HG02981 (cell line): ENCODE data around the gene HES5.

Experiments used
- ATAC-seq: cut with Tn5 transposase; IDR thresholded peaks from one replicate; pipeline ENCODE4 v1.9.1; 2021; ENCODE audit warnings: mild to moderate bottlenecking, moderate library complexity; ENCODE audit not compliant: unreplicated experiment

The HES5 gene

GRCh38 chr1:2516946-2517345, 13.1 kb downstream of the HES5 start:
- ATAC-seq = no peak

GRCh38 chr1:2516124-2516523, 13.9 kb downstream of the HES5 start:
- ATAC-seq = no peak

- no peak for ATAC-seq
Observed at GRCh38 chr1:2515763-2516080, 14.3 kb downstream of the HES5 start.

GRCh38 chr1:2514863-2515762, 14.9 kb downstream of the HES5 start:
- no peak for ATAC-seq

GRCh38 chr1:2513939-2514652, 16.0 kb downstream of the HES5 start:
- ATAC-seq = no peak

- ATAC-seq = no peak
Observed at GRCh38 chr1:2512862-2513421, 17.1 kb downstream of the HES5 start.

GRCh38 chr1:2510366-2511155, 19.5 kb downstream of the HES5 start:
- ATAC-seq = no peak

GRCh38 chr1:2509589-2509988, 20.5 kb downstream of the HES5 start:
- ATAC-seq = no peak

- no peak for ATAC-seq
Observed at GRCh38 chr1:2508751-2509150, 21.3 kb downstream of the HES5 start.

GRCh38 chr1:2508180-2508579, 21.9 kb downstream of the HES5 start:
- ATAC-seq = no peak

GRCh38 chr1:2507744-2508155, 22.3 kb downstream of the HES5 start:
- ATAC-seq = no peak

GRCh38 chr1:2506901-2507565, 23.0 kb downstream of the HES5 start:
- no peak for ATAC-seq

- no peak for ATAC-seq
Observed at GRCh38 chr1:2506007-2506860, 23.8 kb downstream of the HES5 start.

- no peak for ATAC-seq
Observed at GRCh38 chr1:2505461-2505994, 24.5 kb downstream of the HES5 start.

GRCh38 chr1:2504949-2505272, 25.2 kb downstream of the HES5 start:
- no peak for ATAC-seq

- ATAC-seq = no peak
Observed at GRCh38 chr1:2504225-2504948, 25.7 kb downstream of the HES5 start.

GRCh38 chr1:2503554-2504224, 26.4 kb downstream of the HES5 start:
- no peak for ATAC-seq
